Fibroblast of lung (primary cell): Measurements from ENCODE around the gene CAMTA1. TPM values are rescaled to one million over a fixed set of nuclear protein-coding genes. Genes with fewer than 3 reads are reported as not detected.

Experiments used
- DNase-seq, 2 donors: peaks; one replicate each; pipeline versions ENCODE4 v3.0.0 to v3.0.0-alpha.2; 2010; ENCODE audit warnings: low read depth in 2 of 2
- H2AFZ ChIP-seq: 2 replicates; pipeline ENCODE4 v1.5.1; 2012; ENCODE audit warnings: low read length, control low read depth, inconsistent platforms
- H3K27ac ChIP-seq: 2 replicates; pipeline ENCODE4 v1.5.1; 2011; ENCODE audit warnings: low read length, control low read depth; ENCODE audit not compliant: insufficient read depth
- H3K27me3 ChIP-seq: 2 replicates; pipeline ENCODE4 v1.5.1; 2011; ENCODE audit warnings: mild to moderate bottlenecking, low read length; ENCODE audit not compliant: control insufficient read depth, insufficient read depth
- H3K36me3 ChIP-seq: 2 replicates; pipeline ENCODE4 v1.5.1; 2011; ENCODE audit warnings: low read length; ENCODE audit not compliant: control insufficient read depth, insufficient read depth
- H3K4me1 ChIP-seq: 2 replicates; pipeline ENCODE4 v1.5.1; 2011; ENCODE audit warnings: low read length; ENCODE audit not compliant: control insufficient read depth, insufficient read depth; ENCODE audit errors: extremely low read depth
- H3K4me2 ChIP-seq: 2 replicates; pipeline ENCODE4 v1.5.1; 2011; ENCODE audit warnings: low read length, control low read depth; ENCODE audit not compliant: insufficient read depth; ENCODE audit errors: extremely low read depth
- H3K4me3 ChIP-seq, 4 experiments: fragments of 200-600 bp in 1 of 4; sonication (generic) in 1 of 4; replicated peaks in 1 of 4; 2 replicates each; pipeline ENCODE4 v1.5.1; 2011 to 2016; ENCODE audit warnings: low read length in 4 of 4, low read depth in 3 of 4, mild to moderate bottlenecking in 3 of 4, control low read depth in 2 of 4, inconsistent platforms in 1 of 4, mixed read lengths in 1 of 4; ENCODE audit not compliant: insufficient read depth in 1 of 4; ENCODE audit errors: control extremely low read depth in 1 of 4
- H3K79me2 ChIP-seq: 2 replicates; pipeline ENCODE4 v1.5.1; 2012; ENCODE audit warnings: mild to moderate bottlenecking, low read length, inconsistent platforms; ENCODE audit not compliant: control insufficient read depth, insufficient read depth
- H3K9ac ChIP-seq: 2 replicates; pipeline ENCODE4 v1.5.1; 2011; ENCODE audit warnings: mild to moderate bottlenecking, low read length, control low read depth; ENCODE audit not compliant: insufficient read depth
- H3K9me3 ChIP-seq: 2 replicates; pipeline ENCODE4 v1.5.1; 2012; ENCODE audit warnings: low read depth, low read length; ENCODE audit not compliant: control insufficient read depth, insufficient read depth
- H4K20me1 ChIP-seq: 2 replicates; pipeline ENCODE4 v1.5.1; 2011; ENCODE audit warnings: low read length; ENCODE audit not compliant: control insufficient read depth, insufficient read depth; ENCODE audit errors: extremely low read depth
- EZH2 ChIP-seq: IDR thresholded peaks from 2 replicates; pipeline ENCODE4 v1.5.1; 2012; ENCODE audit warnings: low read length, control low read depth, mild to moderate bottlenecking; ENCODE audit errors: missing control alignments
- polyA plus RNA-seq, 2 donors: library from polyadenylated mRNA; depleted of rRNA in 1 of 2; stranded (reverse) in 1 of 2; unstranded in 1 of 2; fragments of >200 nt; gene quantifications; 2 replicates each; pipeline ENCODE4 v1.2.1, GENCODE V29; 2011 to 2012; ENCODE audit warnings: missing spikeins in 1 of 2
- total RNA-seq: library from RNA; depleted of rRNA; stranded (reverse); fragments of >200 nt; gene quantifications from 2 replicates; pipeline ENCODE4 v1.2.1, GENCODE V29; 2014
- TF ChIP-seq, protein P1 (sequence below), 2 donors: IDR thresholded peaks in 1 of 2; conservative IDR thresholded peaks in 1 of 2; 1 replicate in 1 of 2; 2 replicates in 1 of 2; pipeline ENCODE4 v1.5.1; 2011 to 2012; ENCODE audit warnings: low read length in 2 of 2, control low read depth in 1 of 2, inconsistent platforms in 1 of 2, low read depth in 1 of 2, mild to moderate bottlenecking in 1 of 2

The CAMTA1 gene
- total and polyA plus RNA-seq, 2 donors (not counting 1 experiment from before 2014, with no cell fraction given): 47.6 to 86.0 TPM

DNA sequence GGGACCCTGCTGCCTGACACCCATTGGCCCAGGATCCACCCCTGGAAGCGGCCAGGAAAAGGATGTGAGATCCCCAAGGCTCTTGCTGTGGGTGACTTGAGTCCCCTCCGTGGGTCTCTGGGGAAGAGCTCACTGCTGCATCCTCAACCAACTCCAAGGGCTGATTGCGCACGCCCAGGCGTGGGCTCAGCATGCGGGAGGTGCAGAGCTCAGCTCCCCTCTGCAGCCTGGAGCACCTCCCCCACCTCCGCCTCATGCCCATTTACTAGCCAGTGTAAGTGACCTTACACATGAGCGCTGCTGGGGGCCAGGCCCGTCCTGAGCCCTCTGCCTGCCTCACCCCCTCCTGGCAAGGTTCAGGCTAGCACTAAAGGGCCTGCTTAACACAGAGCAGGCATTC lies 847.4 kb downstream of the CAMTA1 start:
- no peak overlapping the region for H3K4me3 ChIP-seq
- no peak overlapping the region for H2AFZ ChIP-seq
- H3K9me3 ChIP-seq: no peaks in the 10 kb centered on the region
- H3K36me3 ChIP-seq: no peaks in the 10 kb centered on the region
- DNase-seq: no peak
- H3K4me2 ChIP-seq: no peak overlapping the region
- H3K9ac ChIP-seq: no peak overlapping the region
- no peaks in the 10 kb centered on the region for H3K4me1 ChIP-seq
- no peak overlapping the region for H3K27ac ChIP-seq
- no peaks in the 10 kb centered on the region for H3K79me2 ChIP-seq
- TF ChIP-seq, protein P1, sequence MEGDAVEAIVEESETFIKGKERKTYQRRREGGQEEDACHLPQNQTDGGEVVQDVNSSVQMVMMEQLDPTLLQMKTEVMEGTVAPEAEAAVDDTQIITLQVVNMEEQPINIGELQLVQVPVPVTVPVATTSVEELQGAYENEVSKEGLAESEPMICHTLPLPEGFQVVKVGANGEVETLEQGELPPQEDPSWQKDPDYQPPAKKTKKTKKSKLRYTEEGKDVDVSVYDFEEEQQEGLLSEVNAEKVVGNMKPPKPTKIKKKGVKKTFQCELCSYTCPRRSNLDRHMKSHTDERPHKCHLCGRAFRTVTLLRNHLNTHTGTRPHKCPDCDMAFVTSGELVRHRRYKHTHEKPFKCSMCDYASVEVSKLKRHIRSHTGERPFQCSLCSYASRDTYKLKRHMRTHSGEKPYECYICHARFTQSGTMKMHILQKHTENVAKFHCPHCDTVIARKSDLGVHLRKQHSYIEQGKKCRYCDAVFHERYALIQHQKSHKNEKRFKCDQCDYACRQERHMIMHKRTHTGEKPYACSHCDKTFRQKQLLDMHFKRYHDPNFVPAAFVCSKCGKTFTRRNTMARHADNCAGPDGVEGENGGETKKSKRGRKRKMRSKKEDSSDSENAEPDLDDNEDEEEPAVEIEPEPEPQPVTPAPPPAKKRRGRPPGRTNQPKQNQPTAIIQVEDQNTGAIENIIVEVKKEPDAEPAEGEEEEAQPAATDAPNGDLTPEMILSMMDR (conservative IDR thresholded peaks at IDR 0.05 in 1 of 2, IDR thresholded peaks at IDR 0.05 in 1 of 2; ENCODE audit: low read depth in 1 of 2, low read length in 2 of 2): no peak
- TF ChIP-seq EZH2: no peak
- no peaks in the 10 kb centered on the region for H4K20me1 ChIP-seq
- H3K27me3 ChIP-seq: no peaks in the 10 kb centered on the region

DNA sequence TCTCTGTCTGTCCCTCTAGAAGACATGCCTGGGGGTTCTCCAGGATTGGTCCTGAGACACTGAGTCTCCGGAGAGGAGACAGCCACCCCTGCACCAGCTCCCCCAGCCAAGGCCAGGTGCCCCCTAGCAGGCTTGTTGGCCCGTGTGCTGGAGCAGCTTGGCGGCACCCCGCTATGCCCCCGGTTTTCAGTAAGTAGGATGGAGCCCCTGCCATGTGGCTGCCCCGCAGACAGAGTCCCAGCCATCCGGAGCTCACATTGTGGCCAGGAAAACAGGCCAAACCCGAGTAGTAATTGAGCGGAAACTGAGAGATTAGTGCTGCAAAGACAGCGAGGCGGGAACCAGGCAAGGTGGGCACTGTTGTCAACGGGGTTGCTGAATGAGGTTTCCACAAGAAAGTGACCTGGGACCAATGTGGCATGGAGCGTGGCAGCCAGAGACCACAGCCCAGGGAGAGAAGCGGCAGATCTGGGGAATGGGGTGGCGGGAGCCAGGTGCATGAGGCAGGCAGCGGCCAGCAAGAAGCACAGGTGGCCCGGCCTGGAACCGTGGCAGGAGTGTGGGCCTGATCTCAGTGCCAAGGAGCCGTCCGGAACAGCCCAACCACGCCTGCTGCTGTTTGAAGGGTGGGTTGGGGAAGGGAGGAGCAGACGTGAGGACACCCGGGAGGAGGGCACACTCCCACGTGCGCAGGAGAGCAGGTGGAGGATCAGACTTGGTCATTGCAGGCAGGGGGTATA lies 848.4 kb downstream of the CAMTA1 start:
- Histone ChIP-seq H3K4me3 (no peak overlapping the region), H3K4me2 (no peak overlapping the region), H3K9ac (no peak overlapping the region), H4K20me1 (no peaks in the 10 kb centered on the region), H3K36me3 (no peaks in the 10 kb centered on the region), H3K27ac (no peak overlapping the region), H3K79me2 (no peaks in the 10 kb centered on the region), H3K27me3 (no peaks in the 10 kb centered on the region), H3K4me1 (no peaks in the 10 kb centered on the region), H3K9me3 (no peaks in the 10 kb centered on the region), H2AFZ (no peak overlapping the region)
- no peak for TF ChIP-seq EZH2
- TF ChIP-seq, protein P1 (conservative IDR thresholded peaks at IDR 0.05 in 1 of 2, IDR thresholded peaks at IDR 0.05 in 1 of 2; ENCODE audit: low read depth in 1 of 2, low read length in 2 of 2): no peak
- DNase-seq: no peak

DNA sequence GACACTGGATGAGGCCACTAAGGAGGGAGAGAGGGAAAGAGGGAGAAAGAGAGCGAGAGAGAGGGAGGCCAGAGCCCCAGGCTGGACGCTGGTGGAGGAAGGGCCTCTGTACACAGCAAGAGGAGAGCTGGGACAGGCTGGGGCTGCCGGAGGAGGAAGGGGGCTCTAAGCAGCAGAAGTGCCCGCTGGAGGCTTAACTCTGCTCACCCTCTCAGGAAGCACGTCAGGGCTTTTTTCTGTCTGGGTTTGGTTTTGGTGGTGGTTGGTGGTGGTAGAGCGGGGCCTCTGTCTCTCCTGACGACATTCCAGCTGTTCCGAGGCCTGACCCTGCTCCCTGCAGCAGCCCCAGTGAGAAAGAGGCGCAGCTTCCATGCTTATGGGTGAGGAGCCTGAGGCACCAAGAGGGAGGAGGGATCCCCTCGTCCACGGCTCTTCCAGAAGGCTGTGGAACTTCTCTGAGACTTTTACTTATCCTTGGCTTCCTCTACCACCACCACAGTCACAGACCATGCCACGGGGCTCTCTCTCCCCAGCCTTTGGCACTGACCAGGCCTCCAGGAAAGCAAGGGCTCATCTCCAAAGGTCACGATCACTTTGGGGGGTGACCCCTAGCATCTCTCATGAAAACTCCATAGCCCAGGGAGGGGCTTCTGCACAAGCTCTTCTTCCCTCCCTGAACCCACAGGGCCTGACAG lies 849.4 kb downstream of the CAMTA1 start:
- H3K4me3 ChIP-seq: no peak overlapping the region
- no peaks in the 10 kb centered on the region for H3K4me1 ChIP-seq
- no peak for DNase-seq
- no peaks in the 10 kb centered on the region for H3K36me3 ChIP-seq
- H3K27ac ChIP-seq: no peak overlapping the region
- no peak overlapping the region for H3K4me2 ChIP-seq
- no peaks in the 10 kb centered on the region for H3K9me3 ChIP-seq
- no peak overlapping the region for H3K9ac ChIP-seq
- H3K79me2 ChIP-seq: no peaks in the 10 kb centered on the region
- H2AFZ ChIP-seq: no peak overlapping the region
- TF ChIP-seq, protein P1 (conservative IDR thresholded peaks at IDR 0.05 in 1 of 2, IDR thresholded peaks at IDR 0.05 in 1 of 2; ENCODE audit: low read depth in 1 of 2, low read length in 2 of 2): no peak
- no peak for TF ChIP-seq EZH2
- no peaks in the 10 kb centered on the region for H4K20me1 ChIP-seq
- H3K27me3 ChIP-seq: no peaks in the 10 kb centered on the region
